HFFc6 (cell line): ENCODE data around the gene OR5H2. TPM values are rescaled to one million over a fixed set of nuclear protein-coding genes. Genes with fewer than 3 reads are reported as not detected.

Experiments used
- DNase-seq: peaks from one replicate; pipeline ENCODE4 v3.0.0-alpha.2; 2018
- H3K27ac Mint-ChIP-seq: 2 replicates; pipeline ENCODE4 v1.8.0; 2020; ENCODE audit warnings: mild to moderate bottlenecking, mixed read lengths
- H3K27me3 Mint-ChIP-seq: 2 replicates; pipeline ENCODE4 v1.8.0; 2021; ENCODE audit warnings: mild to moderate bottlenecking, moderate library complexity, mixed read lengths; ENCODE audit not compliant: insufficient read depth
- H3K36me3 Mint-ChIP-seq: 2 replicates; pipeline ENCODE4 v1.8.0; 2021; ENCODE audit warnings: low read depth, mixed read lengths
- H3K4me1 Mint-ChIP-seq: 2 replicates; pipeline ENCODE4 v1.8.0; 2020; ENCODE audit warnings: low read depth, mixed read lengths
- H3K4me3 Mint-ChIP-seq: 2 replicates; pipeline ENCODE4 v1.8.0; 2020; ENCODE audit warnings: mild to moderate bottlenecking, moderate library complexity, mixed read lengths
- H3K9me3 Mint-ChIP-seq: 2 replicates; pipeline ENCODE4 v1.8.0; 2020; ENCODE audit warnings: mild to moderate bottlenecking, mixed read lengths
- CTCF ChIP-seq: fragments of 200-600 bp; sonication (generic); IDR thresholded peaks from 2 replicates; pipeline ENCODE4 v1.5.0; 2021; ENCODE audit warnings: antibody characterized with exemption, mild to moderate bottlenecking
- total RNA-seq, 6 experiments: library from RNA; stranded (reverse); fragmentation: NEBNext Ultra II Directional; extraction: Animal tissue kit (Norgen Biotek cat#: 25700); gene quantifications; 2 replicates in 1 of 6; 3 replicates in 5 of 6; pipeline ENCODE4 v1.2.3, GENCODE V29; 2021

Gene OR5H2
- total RNA-seq, 6 experiments from 2014 or later, result not detected

GRCh38 chr3:98331329-98331728 lies 49.0 kb downstream of the OR5H2 start:
- DNase-seq, result no peak
- Mint-ChIP-seq H3K27me3 (no peaks in the 10 kb centered on the region; the same call in 1 of the 2 replicates), H3K27ac (no peak overlapping the region), H3K4me3 (no peak overlapping the region), H3K9me3 (no peaks in the 10 kb centered on the region), H3K4me1 (no peaks in the 10 kb centered on the region), H3K36me3 (no peaks in the 10 kb centered on the region)
- no peak for TF ChIP-seq CTCF

Other genes with a start within 250 kb of the OR5H2 start
- gene GABRR3, start 247.2 kb upstream of the OR5H2 start, total RNA-seq, result not detected
- not detected for gene OR5AC2, start 195.3 kb upstream of the OR5H2 start, total RNA-seq
- gene OR5H1, start 151.8 kb upstream of the OR5H2 start, total RNA-seq, result not detected
- gene OR5H14, start 135.0 kb upstream of the OR5H2 start, total RNA-seq, result not detected
- not detected for gene OR5H15, start 115.8 kb upstream of the OR5H2 start, total RNA-seq
- gene OR5H6, start 18.3 kb upstream of the OR5H2 start, total RNA-seq, result not detected
- not detected for gene OR5K4, start 71.3 kb downstream of the OR5H2 start, total RNA-seq
- gene OR5K3, start 108.2 kb downstream of the OR5H2 start, total RNA-seq, result not detected
- gene OR5K1, start 180.7 kb downstream of the OR5H2 start, total RNA-seq, result not detected
- not detected for gene OR5K2, start 215.2 kb downstream of the OR5H2 start, total RNA-seq
- gene CLDND1, start 240.4 kb downstream of the OR5H2 start, total RNA-seq, result 10 to 100 TPM; 41.4 to 52.3 (median 48.5) TPM
- not detected for gene GPR15, start 249.5 kb downstream of the OR5H2 start, total RNA-seq